SIG-M5 treated with dmso at 0.1 percent for 504 hours (cell line): ENCODE results near the gene FAM89A.
"Not testable (repeated sequence)": the region's sequence is repeated elsewhere in the genome, so short reads cannot be mapped to it uniquely, and the experiment has no call there.

Experiments
- DNase-seq: peaks from one replicate; lab custom pipeline; 2025; ENCODE audit not compliant: unreplicated experiment; lab: John Stamatoyannopoulos, UW

Gene FAM89A

DNA sequence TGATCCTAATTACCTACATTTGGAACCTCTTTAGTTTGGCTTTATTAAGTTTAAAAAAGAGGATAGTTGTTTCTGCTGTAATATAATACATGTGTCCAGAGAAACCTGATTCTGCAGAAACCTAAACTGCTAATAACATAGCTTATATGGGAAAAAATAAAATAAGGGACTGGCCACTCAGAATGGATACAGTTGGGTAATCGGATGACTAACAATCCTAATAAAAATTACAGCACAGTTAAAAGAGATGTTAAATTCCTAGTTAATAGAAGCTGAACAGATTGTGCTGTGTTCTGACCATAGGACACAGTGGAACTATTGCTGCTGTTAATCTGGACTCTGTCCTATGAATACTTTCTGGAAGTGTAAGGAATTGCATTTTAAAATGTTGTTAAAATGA, 45.2 kb downstream of the FAM89A start:
- no peak for DNase-seq

DNA sequence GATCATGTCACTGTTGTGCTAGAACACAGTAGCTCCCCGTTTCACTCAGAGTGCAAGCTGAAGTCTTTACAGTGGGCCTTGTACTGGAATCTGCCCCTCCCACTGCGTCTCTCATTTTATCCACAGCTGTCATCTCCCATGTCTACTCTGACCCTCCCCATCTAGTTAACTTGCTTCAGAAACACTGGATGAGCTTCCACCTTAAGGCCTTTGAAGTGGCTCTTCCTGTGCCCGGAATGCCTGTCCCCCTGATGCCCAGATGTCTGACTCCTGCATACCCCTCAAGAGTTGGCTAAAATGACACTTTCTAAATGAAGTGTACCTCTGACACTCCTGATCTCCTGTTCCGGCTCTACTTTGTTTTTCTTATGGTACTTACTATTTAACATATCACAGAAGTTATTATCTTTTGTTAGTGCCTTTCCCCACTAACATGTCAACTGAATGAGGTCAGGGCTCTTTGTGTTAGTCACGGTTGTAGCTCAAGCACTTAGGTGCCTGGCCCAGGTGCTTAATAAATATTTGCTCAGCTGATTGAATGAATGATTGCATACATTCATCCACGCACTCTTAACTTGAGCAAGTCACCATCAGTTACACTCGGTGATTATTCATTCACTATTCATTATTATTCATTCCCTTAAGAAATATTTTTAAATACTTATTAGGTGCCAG, 47.8 kb downstream of the FAM89A start:
- DNase-seq, result no peak

DNA sequence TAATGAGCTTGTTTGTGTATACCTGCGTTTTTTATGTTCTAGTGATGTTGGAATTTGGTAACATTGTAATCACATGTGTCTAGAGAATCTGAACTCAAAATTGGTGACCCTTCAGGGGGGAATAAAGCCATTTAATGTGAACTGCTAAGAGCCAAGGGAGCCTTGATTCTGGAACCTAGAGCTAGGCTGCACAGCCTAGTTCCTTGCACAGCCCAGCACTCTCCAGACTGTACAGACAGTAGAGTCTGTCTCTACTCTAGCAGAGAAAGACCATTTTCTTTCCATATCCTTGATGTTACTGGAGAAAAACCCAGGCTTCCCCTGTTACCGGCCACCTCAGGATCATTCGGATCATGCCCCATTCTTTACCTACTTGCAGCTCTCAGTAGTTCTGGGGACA, 52.6 kb downstream of the FAM89A start:
- no peak for DNase-seq

DNA sequence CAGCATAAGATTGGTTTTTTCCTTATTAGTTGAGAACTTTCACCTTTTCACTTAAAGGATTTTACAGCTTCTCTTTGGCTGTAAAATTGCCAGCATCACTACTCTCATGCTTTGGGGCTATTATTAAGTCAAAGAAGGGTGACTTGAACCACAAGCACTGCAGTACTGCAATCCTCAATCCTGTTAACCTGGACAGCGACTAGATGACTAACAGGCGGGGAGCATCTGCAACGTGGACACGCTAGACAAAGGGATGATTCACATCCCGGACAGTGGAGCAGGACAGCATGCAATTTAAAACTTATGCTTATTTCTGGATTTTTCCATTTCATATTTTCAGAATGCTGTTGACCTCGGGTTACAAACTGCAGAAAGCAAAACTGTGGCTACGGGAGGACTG, 53.1 kb downstream of the FAM89A start:
- no peak for DNase-seq

DNA sequence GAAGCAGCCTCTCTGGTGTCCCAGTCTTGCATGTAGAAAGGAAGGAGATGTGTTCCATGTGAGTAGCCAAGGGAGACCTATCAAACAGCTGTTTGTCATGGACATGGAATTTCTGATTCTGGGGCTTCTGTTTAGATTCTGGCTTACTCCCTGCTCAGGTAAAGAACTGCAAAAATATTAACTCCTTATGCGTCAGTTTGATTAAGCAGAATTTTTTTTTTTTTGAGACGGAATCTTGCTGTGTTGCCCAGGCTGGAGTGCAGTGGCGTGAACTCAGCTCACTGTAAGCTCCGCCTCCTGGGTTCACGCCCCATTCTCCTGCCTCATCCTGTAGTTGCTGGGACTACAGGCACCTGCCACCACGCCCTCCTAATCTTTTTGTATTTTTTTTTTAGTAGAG, 54.3 kb downstream of the FAM89A start:
- no peak for DNase-seq

DNA sequence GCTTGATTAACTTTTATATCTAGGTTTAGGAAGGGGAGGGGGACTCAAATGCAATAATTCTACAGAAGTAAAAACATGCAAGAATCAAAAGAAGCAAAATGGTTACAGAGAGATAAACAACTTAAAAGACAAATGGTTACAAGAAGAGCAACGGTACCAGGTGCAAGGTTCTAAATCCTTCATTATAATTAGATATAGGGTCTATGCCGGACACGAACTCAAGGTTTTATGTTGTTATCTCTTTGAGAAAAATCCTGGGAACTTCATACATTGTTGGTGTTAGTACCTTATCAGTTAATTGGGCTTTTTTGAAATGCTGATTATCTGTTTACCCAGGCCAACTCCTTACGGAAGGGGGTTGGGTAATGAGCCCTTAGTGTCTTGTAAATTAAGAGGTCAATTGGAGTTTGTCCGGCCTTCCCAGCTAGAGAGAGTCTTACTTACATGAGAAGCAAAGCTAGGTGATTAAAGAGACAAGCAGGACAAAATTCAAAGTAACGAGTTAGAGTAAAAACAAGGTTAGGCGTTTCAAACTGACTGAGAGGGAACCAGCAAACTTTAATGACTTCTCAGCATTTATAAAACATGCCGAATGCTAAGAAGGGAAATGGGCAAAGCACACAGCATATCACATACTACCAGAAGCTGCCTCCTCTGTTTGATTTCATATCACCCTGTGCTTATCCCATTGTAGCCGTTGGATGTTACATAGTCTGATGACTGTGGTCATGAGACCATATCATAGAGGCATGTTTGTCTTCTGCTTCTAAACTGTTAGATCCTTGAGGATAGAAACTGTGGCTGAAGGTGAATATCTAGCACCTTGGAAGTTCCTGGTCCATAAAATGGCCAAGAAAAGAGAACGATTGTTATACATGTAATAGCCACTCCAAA, 55.2 kb downstream of the FAM89A start:
- DNase-seq, result not testable (repeated sequence)

DNA sequence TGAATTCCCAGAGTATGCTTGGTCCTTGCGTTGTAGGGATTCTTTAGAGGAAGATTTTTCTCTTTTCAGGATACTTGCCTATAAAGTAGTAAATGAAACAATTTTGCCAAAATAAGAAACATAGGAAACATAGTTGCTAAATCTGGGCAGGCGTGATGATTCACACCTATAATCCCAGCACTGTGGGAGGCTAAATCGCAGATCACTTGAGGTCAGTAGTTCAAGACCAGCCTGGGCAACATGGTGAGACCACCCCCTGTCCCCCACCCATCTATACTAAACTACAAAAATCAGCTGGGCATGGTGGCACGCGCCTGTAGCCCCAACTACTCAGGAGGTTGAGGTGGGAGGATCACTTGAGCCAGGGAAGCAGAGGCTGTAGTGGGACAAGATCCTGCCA, 56.2 kb downstream of the FAM89A start:
- no peak for DNase-seq

DNA sequence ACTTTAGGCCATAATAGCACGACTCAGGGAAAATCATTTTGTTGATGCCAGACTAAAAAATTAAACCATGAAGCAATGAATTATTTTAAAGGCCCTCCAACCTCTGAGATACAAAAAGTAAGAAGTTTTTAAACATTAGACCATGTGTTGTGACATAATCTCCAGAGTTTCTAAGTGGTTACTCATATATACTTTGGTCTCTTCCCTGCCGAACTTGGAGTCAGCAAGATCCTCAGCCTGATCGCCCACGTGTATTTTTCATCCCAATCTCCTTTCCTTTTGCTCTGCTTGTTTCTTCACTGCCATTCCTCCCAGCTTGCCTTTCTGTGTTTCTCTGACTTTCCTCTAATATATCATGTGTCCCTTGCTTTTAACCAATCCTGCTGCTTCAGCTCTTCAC, 57.4 kb downstream of the FAM89A start:
- DNase-seq, result no peak

DNA sequence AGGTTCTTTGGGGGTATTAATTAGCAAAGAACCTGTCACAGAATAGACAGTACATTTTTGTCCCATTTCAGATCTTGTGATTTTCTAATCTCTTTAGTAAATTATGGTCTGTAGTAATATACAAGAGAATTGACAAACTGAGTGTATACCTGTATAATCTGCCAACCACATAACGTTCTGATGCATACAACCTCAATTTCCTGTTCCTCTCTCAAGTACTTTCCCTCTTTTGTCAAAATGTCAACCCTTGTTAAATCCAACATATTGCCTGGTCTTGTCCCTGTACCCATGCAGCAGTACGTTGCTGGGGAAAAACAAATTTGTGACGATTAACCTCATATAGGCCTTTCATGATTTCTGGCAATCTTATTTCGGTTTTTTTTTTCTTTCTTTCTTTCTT, 60.1 kb downstream of the FAM89A start:
- no peak for DNase-seq

DNA sequence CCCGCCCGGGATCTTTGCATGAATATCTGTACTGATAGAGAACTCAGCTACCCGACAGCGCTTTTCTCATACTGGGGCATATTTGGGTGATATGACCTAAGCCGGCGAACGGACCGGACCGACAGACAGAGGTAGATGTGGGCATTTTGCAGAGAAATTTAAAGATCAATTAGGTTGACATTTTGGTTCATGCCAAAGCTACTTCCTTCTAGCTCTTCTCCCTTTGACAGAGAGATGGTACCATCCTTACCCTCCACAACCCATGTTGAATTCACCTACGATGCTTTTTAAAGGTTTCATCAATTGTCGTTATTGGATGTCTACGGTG, 60.7 kb downstream of the FAM89A start:
- DNase-seq, result no peak

DNA sequence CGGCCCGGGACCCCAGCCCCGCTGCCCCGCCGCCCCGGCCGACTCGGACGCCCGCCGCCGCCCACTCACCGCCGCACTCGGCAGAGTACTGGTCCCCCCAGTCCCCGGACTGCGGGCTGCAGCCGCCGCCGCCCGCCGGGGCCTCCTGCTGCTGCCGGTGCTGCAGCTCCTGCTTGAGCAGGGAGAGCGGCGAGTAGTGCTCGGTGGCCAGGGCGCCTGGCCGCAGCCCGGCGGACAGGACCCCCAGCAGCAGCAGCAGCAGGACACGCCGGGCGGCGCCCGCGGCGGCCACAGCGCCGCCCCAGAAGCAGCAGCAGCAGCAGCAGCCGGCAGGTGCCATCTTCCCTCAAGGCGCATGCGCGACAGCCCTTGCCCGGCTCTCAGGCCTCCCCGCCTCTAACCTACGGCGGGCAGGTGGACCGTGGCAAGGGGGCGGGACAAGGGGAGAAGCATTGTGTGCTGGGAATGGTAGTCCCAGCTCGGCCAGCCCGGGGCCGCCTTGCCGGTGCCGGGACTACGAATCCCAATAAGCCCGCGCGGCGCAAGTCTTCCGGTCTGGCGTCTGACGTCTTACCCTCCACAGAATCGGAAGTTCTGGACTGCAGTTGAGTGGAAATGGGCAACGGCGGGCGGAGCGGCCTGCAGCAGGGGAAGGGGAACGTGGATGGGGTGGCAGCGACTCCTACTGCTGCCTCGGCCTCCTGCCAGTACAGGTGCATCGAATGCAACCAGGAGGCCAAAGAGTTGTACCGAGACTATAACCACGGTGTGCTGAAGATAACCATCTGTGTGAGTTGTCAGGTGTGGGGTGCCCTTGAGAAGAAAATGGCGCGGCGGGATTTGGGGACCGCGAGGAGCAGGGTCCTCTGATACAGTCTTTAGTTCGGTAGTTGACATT, 61.3 kb downstream of the FAM89A start, which contains the start of the genes ARV1 and TTC13:
TSS of gene ARV1 (plus strand) at position 604 of the 898 bp plus-strand sequence. CDS start at position 616, 12 bp downstream.
TSS of gene TTC13 (minus strand) at position 371 of the 898 bp plus-strand sequence. CDS start at position 340, 31 bp downstream.
- DNase-seq, result peak; percentile 99

DNA sequence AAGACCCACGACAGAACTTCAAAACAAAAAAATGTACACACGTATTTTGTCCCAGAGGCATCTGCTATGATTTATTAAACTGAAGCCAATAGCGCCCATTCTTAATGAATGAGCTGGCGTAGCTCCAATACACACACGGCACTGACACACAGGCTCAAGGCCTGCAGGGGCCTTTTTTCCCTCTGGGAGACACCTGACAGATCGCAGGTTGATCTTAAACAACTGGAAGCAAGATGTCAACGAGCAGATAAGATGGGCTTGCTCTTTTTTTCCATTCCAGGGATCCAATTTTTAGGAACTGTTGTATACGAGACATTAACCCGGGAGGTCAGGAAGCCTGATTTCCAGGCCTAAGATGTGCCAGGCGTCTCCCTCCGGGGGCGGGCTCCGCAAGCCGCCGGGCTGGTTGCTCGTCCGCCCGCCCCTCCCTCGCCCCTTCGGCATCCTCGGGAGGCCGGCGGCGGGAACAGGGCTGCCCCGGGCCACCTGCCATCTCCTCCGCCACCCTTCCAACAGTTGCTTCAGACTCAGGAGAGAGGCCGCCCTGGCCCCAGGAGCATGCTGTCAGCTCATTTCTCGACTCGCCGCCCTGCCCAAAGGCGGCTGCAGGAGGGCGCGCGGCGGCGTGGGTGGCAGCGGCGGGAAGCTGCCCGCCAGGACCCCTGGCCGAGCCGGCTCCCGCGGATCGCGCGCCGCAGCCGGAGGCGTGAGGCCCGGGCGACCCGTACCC, 62.1 kb downstream of the FAM89A start:
- DNase-seq, result peak; percentile 25

DNA sequence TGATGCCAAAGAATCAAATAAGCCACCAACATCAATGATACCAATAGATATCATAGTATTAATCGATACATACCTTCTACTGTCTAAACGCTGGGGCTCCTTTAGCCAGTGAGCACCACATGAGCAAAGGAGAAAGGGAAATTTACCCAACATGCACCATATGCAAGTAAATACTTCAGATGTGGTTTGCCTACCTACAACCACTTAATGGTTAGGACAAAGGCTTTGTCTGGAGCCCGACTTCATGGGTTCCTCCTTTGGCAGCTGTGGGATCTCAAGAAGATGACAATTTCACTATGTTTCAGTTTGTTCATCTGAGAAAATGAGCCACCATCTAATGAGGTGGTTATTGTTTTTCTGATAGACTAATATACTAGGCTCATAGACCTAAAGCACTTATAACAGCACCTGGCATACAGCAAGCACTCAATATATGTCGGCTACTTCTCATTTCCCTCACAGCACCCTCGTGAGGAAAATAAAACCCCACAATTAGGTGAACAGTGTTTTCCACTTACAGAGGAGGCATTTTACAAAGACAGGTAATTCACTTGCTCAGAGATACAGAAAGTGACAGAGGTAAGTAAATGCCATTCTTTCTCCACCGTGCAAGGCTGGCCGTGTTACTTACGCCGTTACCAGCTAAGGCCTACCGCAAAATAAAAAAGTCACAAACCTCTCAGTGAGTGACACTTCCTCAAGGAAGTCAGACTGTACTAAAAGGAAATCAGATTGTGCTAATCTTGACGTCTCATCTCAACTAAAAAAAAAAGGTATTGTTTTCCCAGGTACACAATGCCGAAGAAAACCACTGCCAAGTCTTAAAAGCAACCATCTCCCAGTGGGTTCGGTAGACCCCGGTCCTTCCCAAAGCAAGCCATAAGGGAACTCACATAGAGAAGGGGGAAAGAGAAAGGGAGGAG, 63.0 kb downstream of the FAM89A start:
- DNase-seq, result peak; percentile 46

DNA sequence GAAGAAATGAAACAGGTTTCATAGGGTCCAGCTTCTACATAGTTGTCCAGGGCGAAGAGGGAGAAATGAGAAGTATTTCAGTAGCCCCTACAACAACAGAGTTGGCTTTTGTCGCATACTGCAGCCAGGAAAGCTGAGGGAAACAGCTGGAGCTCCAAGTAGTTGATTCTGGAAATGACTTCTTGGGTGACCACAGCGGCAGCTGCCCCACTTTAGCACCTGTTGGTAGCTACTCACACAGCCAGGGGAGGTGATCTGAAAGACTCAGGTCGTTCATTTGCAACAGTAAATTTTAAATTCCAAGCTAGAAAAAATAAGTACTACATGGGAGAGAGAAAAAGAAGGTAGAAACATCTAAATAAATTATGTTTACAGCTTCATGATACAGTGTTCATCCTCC, 63.7 kb downstream of the FAM89A start:
- no peak for DNase-seq

DNA sequence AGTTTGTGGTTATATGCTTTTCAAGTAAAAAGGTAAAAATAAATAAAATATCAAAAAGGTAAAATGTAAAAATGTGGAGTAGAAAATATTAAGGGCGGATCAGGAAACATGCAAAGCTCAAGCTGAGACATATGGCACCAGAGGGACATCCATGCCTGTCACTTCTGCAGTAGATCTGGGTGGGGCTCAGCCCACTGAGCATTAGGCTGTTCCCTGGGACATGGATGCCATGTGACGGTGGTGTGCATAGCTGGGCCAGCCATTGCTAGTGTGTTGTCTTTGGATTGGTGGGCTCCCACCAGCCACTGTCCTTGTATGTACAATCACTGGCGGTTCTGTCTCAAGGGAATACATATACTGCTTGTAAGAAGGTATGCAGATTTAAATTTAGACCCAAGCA, 64.4 kb downstream of the FAM89A start:
- no peak for DNase-seq

DNA sequence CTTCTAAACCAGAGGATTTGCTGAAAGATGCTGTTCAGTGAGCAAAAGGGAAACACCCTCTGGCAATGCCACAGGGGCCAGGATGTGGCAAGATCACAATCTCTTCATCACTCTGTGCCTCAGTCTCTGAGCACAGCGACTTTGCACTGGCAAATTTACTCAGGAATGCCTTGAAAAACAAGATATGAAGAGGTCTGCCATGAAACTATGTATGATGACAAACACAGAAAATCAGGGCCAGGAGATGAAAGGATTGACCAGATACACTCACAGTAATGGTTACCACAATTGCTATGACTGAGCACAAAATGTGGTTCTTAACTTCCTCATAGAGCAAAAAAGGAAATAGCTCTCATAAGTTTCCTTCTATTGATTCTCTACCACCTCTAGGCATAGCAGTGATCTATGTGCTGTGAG, 67.2 kb downstream of the FAM89A start:
- DNase-seq, result peak; percentile 88

DNA sequence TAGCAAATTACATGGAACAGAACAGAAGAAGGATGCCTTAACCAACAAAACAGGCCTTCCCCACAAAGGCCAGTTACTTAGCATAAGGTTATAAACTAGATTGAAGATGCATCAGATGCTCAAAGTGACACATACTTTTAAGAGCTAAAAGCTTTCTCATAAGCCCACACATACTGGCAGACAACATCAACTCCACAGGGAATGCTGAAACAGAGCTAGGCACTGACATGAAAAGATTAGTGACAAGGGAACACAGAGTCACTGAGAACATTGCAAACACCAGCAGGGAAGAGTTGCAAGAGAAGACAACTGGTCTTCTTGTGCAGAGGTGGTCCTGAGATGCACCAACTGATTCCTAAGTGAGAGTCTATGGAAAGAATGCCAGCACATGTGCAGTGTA, 68.3 kb downstream of the FAM89A start:
- no peak for DNase-seq

DNA sequence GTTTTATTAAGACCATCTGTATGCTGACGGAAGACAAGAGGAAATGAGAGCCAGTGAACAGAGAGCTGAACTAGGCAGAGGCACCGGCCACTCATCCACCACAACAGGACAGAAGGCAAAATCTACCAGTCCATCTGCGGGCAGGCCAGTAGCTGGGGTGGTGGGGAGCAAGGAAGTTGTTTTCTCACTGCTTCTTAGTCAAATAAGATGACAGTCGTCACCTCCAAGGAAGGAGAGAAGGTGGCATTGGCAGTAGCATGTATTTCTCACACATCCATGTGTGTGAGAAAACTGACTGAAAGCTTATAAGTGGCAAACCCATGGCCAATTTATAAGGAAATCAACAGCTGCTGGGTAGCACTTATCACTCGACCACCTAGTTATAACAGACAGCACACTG, 69.6 kb downstream of the FAM89A start:
- DNase-seq, result no peak
